Tibial nerve (tissue), 4 donors: ENCODE data around the gene MSGN1.

Experiments used
- CTCF ChIP-seq, 5 experiments: fragments of 200-600 bp in 3 of 5; fragments of 450-650 bp in 2 of 5; sonication (generic) in 3 of 5; IDR thresholded peaks; one replicate each; pipeline ENCODE4 v1.5.1; 2016 to 2019; ENCODE audit warnings: antibody characterized with exemption in 5 of 5, mild to moderate bottlenecking in 3 of 5, moderate library complexity in 2 of 5
- EP300 ChIP-seq, 2 donors: sonication (generic); formaldehyde crosslinking; IDR thresholded peaks; one replicate each; pipeline ENCODE4 v1.6.1; 2017; ENCODE audit warnings: antibody characterized with exemption in 2 of 2, mild to moderate bottlenecking in 1 of 2

- TF ChIP-seq CTCF (IDR thresholded peaks at IDR 0.05) (no peak), EP300 (IDR thresholded peaks at IDR 0.05) (no peak)
These were observed 33.9 kb downstream of the MSGN1 start for GRCh38 chr2:17850151-17850550.
